HG02885 (cell line): ENCODE measurements around the gene CDH22.

Experiments used
- ATAC-seq: cut with Tn5 transposase; IDR thresholded peaks from one replicate; pipeline ENCODE4 v1.9.1; 2021; ENCODE audit warnings: mild to moderate bottlenecking; ENCODE audit not compliant: unreplicated experiment, poor library complexity

The CDH22 gene

GRCh38 chr20:46344488-46345162 is 36.3 kb upstream of the CDH22 start:
- ATAC-seq = no peak

GRCh38 chr20:46343975-46344357 is 35.7 kb upstream of the CDH22 start:
- ATAC-seq = no peak

- no peak for ATAC-seq
These were observed 35.2 kb upstream of the CDH22 start for GRCh38 chr20:46343348-46343974.

DNA sequence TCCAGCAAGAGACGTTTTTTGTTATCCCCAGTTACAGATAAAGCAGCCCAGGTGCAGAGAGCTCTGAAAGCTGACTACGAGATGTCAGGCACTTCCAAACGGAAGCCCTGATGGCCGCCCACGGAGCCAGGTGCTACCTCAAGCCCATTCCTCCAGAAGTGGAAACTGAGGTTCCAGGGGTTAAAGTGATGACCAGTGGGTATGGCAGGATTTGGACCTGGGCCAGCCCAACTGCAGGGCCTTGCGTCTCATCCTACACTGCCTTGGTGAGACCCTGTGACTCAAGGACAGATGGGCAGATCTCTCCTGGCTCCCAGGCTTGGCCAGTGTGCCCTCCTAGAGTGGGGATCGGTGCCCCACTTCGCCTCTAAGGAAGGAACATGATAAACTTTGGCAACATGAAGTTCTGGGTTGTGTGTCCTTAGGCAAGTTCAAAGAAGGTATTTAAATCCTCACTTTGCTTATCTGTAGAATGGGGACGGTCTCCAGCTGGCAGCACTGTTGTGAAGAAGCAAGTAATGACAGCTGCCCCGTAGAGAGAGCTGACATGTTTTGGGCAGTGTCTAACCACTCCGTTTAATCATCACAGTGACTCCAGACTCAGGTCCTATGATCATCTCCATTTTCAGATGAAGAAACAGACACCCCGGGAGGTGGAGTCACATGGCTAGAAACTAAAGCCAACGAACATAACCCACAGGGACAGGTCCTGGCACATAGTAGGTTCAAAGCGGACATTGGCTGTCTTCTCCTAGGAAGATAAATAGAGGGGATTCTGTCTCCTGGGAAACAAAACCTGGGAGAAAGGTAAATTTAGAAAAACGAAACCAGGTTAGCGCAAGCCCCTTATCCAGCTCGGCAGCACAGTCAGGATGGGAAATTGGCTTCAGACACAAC is 34.4 kb upstream of the CDH22 start:
- no peak for ATAC-seq

DNA sequence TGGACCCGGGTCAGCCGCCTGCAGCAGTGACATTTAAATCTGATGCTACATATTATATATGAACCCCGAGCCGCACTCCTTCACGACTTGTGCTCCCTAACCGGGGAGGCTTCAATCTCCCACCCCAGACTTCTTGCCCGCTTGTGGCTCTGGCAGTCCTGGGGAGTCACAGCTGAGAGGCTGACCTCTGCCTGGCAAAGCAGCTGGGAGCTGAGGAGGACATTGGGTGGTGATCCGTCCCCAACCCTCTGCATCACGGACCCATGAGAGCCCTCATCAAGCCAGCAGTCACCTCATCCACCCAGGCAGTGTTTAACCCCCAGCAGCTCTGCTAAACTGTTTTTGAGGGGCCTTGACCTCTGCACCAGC is 33.7 kb upstream of the CDH22 start:
- no peak for ATAC-seq

DNA sequence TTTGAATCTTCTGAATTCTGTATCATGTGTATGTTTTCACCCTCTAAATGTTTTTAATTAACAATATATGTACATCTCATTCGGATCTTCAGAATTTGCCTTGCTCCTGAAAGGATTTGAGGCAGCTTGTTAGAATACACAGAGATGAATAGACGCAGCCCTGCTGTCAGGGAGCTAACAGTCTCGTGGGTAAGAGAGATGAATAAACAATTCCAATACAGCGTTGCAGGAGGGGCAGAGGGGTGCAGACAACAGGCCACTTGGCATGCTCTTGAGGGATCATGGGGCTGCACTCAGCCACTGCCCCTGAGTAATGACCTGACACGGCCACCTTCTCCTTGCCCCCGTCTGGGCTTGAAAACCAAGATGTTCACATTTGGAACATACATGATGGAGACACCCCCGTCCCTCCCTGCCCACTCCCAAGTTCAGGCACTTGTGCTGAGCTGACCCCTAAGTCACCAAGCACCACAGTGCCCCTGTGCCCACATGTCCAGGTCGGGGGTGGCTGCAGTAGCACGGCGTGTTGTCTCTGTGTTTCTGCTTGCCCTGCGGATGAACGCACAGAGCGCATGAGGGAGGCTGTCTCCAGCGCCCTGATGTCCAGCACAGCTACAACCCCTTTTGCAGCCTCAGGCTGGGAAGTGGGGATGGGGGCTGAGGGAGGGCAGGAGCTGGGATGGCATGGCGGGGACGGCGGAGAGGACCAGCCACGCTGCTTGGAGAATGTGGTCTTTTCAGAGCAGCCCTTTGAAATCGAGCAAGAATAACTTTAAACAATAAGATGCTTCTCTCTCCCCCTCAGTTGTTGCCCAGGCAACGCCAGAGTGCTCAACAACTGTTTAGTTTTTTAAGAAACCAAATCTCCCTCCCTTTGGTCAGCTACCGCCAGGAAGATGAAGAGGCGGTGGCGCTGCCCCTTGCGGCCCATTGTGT is 33.0 kb upstream of the CDH22 start:
- ATAC-seq = no peak

GRCh38 chr20:46339037-46339436 is 30.7 kb upstream of the CDH22 start:
- no peak for ATAC-seq

DNA sequence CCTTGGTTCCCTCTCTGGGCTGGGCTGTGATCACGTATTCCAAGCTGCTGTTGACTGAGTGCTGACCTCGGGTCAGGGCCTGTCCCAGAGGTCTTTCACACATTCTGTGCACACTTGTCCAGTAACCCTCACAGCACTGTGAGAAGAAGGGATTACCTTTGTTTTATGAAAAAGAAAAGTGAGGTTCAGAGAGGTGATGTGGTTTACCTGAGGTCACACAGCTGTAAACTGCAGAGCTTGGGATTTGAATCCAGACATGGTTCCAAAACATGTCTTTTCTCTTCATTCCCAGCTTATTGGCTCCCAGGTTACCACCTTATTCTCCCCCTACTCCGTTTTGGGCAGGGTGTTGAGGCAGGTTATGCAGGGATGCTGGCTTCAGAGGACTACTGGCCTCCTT is 28.4 kb upstream of the CDH22 start:
- no peak for ATAC-seq

GRCh38 chr20:46334303-46334904 is 26.1 kb upstream of the CDH22 start:
- no peak for ATAC-seq

- ATAC-seq = no peak
These were observed 25.1 kb upstream of the CDH22 start for GRCh38 chr20:46333161-46333991.

DNA sequence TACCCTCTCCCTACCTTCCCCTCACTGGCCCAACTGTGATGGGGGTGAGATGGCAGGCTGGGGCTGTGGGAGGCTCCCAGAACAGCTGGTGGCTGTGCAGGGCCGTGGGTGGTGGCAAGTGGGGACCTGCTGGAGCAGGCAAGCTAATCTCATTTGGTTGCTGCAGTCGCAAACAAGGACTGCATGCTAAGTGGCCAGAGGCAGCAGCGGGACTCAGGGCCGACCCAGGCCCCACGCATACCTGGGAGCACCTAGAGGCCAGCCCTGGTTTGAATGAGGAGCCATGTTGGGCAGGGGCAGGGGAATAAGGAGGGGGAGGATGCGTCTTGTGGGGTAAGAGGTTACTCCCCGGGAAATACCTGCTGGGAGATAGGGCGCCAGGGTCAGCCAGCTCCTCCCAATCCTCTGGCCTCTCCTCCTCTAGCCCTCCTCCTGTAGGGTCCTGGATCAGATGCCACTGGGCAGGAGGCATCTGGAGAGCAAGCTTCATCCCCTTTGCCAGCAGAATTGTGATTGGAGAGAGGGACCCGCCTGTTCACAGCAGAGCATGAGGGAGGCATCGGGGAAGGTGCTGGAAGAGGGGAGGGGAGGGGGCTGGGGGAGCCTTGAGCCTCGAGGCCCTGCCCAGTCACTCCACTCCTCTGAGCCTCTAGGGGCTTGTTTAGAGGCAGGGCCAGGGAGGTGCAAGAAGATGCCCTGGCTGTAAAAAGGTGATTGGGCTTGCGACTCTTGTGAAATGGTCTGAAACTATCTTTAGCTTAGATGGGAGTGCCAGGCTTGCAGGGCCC is 24.3 kb upstream of the CDH22 start:
- ATAC-seq = no peak

DNA sequence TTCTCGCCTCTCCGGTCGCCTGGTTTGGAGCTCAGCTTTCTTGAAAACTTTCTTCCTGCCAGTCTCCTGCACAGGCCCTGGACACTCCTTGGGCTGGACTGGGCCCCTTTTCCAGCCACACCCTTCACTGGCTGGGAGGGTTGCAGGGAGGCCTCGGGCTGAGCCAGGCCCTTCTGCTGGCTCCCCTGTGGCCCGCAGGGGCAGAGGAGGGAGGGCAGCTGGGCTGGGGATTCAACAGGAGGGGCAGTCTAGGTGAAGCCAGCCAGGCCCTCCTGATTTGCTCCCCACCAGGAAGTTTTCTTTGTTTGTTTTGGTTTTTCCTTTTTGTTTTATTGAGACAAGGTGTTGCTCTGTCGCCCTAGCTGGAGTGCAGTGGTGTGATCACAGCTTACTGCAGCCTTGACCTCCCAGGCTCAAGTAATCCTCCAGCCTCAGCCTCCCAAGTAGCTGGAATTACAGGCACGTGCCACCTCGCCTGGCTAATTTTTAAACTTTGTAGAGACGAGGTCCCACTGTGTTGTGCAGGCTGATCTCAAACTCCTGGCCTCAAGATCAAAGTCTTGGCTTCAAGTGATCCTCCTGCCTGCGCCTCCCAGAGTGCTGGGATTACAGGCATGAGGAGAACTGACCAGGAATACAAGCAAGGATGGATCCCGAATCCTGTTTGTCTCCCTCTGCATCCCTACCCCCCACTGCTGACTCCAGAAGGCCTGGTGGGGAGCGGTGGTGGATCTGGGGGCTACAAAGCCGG is 23.5 kb upstream of the CDH22 start:
- ATAC-seq = no peak

GRCh38 chr20:46330831-46331371 is 22.6 kb upstream of the CDH22 start:
- ATAC-seq = no peak

DNA sequence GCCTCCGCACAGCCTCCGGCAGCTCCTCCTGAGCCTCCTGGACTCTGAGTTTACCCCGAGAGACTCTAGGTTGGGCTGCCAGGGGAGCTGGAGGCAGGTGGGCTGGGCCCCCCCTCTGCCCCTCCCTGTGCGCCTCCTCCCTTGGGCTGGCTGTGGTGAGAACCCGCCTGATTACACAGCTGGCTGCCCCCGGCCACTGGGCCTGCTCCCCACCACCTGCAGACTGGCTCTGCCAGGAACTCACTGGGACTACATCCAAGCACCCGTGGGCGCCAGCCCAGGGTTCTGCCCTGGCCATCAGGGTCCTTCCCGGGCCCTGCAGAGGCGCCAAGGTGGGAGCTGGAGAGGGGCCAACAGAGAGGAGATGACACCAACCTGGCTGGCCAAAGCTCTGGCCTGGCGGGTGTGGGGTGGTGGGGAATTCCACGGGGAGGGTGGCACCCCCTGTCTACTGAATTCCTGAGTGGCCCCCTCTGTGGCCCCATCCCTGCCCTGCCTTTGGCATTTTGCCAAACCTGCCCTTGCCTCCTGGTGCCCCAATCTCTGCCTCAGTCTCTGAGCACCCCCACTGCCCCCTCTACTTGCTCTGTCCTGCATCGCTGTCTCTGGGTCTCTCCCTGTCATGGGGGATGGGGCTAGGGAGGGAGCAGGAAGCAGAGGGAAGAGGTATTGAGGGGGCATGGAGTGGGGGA is 21.9 kb upstream of the CDH22 start:
- ATAC-seq = no peak

GRCh38 chr20:46328200-46328882 is 20.0 kb upstream of the CDH22 start:
- no peak for ATAC-seq

DNA sequence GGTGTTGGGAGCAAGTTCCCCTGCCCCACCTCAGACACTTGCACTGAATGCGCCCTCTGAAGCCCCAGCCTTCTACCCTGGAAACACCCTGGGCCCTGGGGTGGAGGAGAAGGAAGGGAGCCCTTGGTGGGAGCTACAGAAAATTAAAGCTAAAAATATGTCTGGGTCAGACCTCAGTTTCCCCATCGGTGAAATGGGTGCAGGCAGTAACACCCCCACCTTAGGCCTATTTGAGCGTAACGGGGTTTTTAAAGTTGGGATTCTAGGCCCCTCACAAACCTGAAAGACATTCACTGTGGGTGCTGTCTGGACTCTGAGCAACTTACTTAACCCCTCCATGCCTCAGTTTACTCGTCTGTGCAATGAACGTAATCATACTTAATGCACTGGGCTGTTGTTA is 19.3 kb upstream of the CDH22 start:
- no peak for ATAC-seq
